Activated gamma-delta T cell (primary cell): ENCODE measurements around the gene TFF2.

Experiments used
- DNase-seq: peaks from one replicate; lab custom pipeline; 2025; lab: John Stamatoyannopoulos, UW

TFF2 gene

GRCh38 chr21:42346866-42347600, 3.8 kb downstream of the TFF2 start:
- DNase-seq, result no peak

- DNase-seq, result no peak
These were observed 4.4 kb downstream of the TFF2 start for GRCh38 chr21:42346441-42346840.

- DNase-seq, result no peak
These were observed 6.2 kb downstream of the TFF2 start for GRCh38 chr21:42344631-42345030.

DNA sequence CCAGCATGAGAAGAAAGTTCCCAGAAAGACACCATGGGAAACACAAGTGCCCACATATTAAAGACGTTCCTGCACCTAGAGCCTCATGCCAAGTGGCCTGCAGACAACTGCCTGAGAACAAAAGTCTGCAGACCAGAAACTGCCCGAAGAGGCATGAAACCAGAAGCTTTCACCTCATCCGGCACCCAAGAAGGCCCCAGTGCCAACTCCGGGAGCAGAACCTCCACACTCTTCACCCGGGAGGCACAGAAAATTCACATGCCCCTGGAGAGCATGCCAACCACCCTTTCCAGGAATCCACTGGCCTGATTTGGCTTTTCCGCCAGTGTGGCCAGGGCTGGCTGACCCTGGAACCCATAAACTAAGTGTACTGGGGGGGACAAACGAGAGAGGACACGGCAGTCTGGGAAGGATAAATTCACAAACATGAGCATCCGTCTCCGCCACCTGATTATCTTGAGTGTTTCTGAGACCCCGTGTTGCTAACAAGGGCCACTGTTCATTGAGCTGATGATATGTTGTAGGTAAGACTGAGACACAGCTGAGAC, 6.8 kb downstream of the TFF2 start:
- no peak for DNase-seq

GRCh38 chr21:42343556-42343955, 7.2 kb downstream of the TFF2 start:
- DNase-seq, result no peak

- no peak for DNase-seq
These were observed 7.7 kb downstream of the TFF2 start for GRCh38 chr21:42343101-42343500.

DNA sequence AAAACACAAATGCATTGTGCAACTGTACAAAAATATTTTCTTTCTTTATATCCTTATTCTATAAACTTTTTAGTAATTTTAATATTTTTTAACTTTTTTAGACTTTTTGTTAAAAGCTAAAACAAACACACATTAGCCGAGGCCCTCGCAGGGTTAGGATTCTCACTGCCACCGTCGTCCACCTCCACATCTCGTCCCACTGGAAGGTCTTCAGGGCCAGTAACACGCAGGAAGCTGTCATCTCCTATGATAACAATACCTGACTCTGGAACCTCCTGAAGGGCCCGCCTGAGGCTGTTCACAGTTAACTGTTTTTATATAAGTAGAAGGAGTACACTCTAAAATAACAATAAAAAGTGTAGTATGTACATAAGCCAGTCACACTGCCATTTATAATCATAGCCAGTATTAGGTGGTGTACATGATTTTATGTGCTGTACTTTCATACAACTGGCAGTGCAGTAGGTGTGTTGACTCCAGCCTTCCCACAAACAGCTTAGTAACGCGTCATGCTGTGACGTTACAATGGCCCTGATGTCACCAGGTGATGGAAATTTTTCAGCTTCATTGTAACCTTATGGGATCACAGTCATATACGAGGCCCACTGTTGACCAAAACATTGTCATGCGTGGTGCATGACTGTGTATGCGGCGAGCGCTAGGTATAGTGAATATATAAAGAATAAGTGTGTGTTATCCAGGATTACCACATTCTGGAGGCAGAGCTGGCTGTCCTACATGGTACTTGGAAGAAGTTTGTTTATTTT, 8.8 kb downstream of the TFF2 start:
- DNase-seq, result no peak

DNA sequence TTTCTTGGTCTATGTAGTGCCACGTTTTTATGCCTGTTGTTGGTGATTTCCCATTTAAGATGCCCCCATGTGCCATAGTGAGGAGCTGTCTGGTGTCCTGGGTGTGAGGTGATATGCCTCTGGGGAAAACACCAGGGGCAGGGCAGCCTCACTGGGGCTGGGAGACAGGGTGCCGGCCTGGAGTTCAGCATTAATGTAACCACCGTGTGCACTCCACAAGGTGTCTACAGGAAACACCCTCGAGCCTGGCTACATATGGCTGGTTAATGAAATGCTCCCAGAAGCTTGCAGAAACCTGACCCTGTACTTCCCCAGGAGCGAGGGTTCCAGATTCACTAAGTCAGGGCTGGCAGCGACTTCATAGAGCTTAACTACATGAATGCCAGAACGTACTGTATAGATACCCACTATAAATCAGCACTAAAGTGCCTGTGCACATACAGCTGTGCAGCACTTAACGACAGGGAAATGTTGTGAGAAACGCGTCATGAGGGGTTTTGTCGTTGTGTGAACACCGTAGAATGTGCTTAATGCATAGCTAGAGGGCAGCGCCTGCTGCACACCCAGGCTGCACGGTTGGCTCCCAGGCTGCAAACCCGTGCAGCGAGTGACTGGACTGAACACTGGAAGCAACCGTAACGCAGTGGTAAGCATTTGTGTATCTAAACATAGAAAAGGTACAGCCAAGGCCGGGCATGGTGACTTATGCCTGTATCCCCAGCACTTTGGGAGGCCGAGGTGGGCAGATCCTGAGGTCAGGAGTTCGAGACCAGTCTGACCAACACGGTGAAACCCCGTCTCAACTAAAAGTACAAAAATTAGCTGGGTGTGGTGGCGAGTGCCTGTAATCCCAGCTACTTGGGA, 10.4 kb downstream of the TFF2 start:
- no peak for DNase-seq

DNA sequence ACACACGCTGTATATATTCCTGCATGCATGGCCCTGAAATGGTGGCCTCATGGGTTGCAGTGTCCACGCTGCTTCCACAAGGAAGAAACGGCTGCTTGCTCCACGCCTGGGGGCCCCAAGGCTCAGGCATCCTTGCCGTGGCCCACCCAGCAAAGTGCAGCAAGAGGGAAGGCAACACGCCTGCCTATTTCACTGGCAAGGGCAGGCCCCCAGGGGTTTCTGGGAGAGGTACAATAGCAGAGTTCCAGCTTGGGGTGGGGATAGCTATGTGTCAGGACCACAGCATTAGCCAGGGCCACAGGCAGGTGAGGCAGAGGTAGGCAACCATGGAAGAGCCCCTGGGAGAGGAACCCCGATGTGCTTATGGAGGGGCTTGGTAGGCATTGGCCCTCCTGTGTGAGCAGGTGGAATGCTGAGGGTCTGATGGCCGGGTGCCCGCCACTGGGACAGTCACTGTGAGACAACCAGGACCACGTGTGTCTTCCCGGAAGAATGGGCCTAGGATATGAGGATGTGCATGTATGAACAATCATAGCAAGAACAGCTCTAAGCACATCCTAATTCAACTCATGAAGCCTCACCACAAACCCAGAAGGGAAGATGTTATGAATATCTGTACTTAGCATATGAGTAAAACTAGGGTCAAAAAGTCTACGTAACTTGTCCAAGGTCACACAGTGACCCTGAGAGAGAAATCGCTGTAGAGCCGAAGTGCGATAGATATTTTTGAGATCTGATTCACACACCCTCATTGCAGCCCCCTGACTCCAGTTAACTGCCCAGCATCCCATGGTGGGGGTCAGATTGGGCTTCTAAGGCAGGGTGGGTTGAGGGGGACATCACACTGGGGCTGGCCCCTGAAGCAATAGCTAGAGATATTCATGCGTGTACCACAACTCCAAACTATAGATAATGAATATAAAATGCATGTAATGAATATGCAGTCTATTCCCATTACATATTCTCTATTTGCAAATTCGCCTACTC, 11.8 kb downstream of the TFF2 start:
- DNase-seq, result no peak

GRCh38 chr21:42337830-42338728, 12.7 kb downstream of the TFF2 start:
- no peak for DNase-seq

DNA sequence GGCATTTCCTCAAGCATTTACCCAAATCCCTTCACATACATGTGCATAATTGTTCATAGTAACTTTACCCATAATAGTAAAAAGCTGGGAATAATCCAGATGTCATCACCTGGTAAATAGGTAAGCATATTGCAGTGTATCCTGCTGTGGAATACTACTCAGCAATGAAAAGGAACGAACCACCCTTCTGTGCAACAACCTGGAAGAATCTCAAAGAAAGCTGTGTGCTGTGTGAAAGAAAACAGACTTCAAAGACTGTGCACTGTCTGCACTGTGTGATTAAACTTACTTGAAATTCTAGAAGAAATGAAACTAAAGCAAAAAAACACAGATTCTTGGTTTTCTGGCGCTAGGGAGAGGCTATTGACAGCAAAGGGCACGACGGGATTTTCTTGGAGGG, 13.5 kb downstream of the TFF2 start:
- no peak for DNase-seq

DNA sequence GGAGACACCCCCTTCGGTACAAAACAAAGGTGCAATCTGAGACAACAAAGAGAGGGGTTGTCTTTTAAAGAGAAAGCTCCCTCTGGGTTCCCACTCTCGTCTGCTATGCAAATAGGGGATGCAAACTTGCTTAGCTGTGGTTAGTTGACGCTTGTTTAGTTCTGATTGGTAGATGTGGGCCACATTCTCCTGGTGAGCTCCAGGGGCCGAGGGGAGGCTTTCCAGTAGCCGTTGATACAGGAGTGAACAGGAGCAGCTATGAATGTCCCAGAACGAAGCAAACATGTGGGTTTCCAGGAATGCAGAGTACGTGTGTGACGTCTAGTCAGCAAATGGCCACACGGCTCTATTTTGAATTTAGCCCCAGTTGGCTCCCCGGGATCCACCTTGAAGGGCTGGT, 14.7 kb downstream of the TFF2 start:
- no peak for DNase-seq

DNA sequence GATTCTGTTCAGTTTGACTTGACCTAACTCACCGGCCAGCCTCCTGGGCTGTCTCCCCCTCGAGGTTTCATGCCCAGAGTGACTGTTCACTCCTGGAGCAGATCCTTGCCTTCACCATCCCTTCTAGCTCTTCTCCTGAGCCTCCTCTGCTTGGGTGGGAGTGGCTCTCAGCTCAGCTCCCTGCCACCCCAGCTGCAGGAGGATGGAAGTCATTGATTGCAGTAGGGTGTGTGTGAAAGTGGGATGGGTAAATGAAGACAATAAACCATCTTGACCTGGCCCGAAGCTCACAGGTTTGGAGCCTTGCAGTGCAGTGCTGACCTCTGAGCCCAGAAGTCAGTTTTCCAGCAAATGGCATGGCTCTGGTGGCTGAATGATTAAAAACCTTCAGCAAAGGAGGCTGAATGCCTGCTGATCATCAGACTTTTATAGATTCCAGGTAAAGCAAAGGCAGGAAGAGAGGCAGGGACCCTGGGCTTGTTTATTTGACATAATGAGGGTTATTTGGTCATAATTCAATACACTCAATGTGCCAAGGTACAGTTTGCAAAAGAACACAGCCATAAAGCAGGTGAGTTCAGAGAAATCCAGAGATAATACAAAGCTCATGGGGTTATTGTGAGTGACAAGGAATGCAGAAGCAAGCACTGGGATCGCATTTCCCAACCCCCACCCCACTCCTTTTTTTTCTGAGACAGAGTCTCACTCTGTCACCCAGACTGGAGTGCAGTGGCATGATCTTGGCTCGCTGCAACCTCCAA, 18.1 kb downstream of the TFF2 start:
- no peak for DNase-seq

DNA sequence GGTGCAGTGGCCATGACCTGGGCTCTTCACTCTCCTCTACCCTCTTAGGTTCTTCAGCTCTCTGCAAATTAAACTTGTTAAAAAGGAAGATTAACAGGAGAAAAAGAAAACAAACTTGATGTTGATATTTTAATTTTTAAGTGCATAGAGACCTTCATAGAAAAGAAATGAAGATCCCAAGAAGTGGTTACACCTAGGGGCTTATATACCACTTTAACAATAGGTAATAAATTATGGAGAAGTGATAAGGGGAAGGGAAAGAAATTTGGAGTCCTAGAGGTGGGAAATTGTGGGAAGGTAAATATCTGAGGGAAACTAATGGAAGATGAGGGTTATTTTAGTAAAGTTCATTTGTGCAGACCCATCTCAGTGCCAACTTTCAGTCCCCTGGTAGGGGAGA, 19.1 kb downstream of the TFF2 start:
- no peak for DNase-seq

DNA sequence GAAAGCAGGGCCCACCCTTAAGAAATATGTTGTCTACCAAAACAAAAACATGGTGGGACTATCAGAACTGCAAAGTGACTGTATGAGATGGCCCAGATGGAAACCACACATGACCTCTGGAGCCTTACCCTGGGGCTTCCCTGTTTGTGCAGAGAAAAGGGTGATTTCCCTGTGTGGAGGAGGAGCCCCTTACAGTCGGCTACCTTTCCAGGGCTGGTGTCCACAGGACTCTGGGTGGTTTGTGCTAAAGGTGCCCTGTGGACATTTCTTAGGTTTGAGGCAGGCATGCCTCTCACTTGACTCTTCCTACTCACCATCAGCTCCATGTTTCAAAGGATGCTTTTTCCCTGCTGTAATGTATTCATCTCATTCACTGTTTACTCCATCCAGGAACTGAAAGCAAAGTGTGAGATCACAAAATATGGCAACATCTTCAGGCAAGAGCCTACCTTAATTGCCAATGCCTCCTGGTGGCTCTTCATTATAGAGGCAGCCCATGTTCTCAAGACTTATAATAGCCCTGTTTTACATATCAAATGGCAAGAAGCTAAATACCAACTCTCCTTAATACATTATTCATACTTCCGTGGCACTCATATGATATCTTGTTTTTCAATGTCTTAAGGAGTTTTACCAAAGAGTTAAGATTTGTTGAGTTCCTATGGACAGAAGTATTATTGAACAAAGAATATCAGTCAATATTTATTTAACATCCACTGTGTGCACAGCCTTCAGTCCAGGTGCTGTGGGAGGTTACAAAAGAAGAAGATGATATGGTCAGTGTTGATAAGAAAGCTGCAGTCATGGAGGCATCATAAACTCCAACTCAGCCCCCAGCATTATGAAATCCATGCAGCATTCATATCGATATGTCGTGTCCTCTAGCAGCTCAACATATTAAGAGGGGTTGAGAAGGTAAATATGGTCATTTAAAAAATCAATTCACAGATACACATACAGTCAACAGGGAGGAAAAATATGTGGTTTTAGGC, 20.1 kb downstream of the TFF2 start:
- DNase-seq, result no peak

DNA sequence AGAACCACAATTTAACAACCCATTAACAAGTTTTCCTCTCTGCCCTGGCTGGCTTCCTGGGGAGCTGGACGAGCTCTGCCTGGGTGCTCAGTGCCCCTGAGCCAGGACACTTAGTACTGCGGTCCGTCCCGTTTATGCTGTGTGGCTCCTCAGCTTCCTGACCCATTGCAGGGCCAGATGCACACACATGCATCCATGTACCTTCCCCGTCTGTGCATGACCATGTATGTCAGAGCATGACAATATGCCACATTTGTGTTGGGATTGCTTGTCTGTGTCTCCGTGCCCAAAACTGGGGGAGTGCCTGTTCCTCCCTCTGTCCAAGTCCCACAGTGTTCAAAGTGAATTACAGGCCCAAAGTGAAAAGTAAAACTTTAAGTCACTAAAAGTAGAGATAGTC, 25.9 kb downstream of the TFF2 start:
- no peak for DNase-seq

GRCh38 chr21:42321845-42322244, 28.9 kb downstream of the TFF2 start:
- DNase-seq, result no peak

DNA sequence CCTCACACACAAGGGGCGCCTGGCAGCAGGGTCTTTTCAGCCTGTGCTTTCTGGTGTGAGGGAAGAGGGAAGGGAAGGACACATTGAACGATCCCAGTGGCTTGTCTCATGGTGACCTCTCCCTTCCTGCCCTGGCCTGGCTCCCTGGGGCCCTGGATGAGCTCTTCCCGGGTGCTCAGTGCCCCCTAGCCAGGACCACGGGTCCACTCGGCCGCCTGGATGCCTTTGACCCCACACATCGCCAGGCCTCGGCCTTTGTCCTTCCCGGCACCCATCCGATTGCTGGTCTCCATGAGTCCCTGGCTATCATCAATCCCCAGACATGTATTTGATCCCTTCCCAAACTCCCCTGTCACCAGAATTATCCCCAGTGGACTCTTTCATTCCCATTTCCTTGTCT, 29.6 kb downstream of the TFF2 start:
- no peak for DNase-seq
